Stimulated activated CD8-positive, alpha-beta memory T cell treated with anti-CD3 and anti-CD28 coated beads, Interleukin-7, amount 100 ng/mL, for 48 hours (primary cell): ENCODE results near the gene CAMTA2.
"Not testable (repeated sequence)": the region's sequence is repeated elsewhere in the genome, so short reads cannot be mapped to it uniquely, and the experiment has no call there.

ENCODE experiments used
- DNase-seq, 2 donors: peaks; one replicate each; pipeline ENCODE4 v3.0.0-alpha.2; 2020; ENCODE audit warnings: low read depth in 1 of 2; ENCODE audit errors: extremely low read depth in 1 of 2

CAMTA2 gene

GRCh38 chr17:4933646-4934045 lies 53.8 kb downstream of the CAMTA2 start:
- DNase-seq = no peak

GRCh38 chr17:4932756-4933155 lies 54.7 kb downstream of the CAMTA2 start:
- no peak for DNase-seq

GRCh38 chr17:4931963-4932362 lies 55.5 kb downstream of the CAMTA2 start, which contains the start of gene GP1BA:
Gene GP1BA, plus strand, starts transcription at chr17:4932277. Its CDS starts 328 bp downstream, at chr17:4932605.
- no peak for DNase-seq

- DNase-seq = no peak
Observed at GRCh38 chr17:4928881-4929280, 58.6 kb downstream of the CAMTA2 start.

GRCh38 chr17:4926577-4927335 lies 60.7 kb downstream of the CAMTA2 start:
- not testable (repeated sequence) for DNase-seq

- no peak for DNase-seq
Observed at GRCh38 chr17:4921320-4921719, 66.2 kb downstream of the CAMTA2 start.

- DNase-seq = no peak
Observed at GRCh38 chr17:4920351-4921048, 67.0 kb downstream of the CAMTA2 start.

GRCh38 chr17:4919511-4920047 lies 67.9 kb downstream of the CAMTA2 start:
- no peak for DNase-seq
